ENCODE measurements around the gene UBXN11.

The UBXN11 gene

DNA sequence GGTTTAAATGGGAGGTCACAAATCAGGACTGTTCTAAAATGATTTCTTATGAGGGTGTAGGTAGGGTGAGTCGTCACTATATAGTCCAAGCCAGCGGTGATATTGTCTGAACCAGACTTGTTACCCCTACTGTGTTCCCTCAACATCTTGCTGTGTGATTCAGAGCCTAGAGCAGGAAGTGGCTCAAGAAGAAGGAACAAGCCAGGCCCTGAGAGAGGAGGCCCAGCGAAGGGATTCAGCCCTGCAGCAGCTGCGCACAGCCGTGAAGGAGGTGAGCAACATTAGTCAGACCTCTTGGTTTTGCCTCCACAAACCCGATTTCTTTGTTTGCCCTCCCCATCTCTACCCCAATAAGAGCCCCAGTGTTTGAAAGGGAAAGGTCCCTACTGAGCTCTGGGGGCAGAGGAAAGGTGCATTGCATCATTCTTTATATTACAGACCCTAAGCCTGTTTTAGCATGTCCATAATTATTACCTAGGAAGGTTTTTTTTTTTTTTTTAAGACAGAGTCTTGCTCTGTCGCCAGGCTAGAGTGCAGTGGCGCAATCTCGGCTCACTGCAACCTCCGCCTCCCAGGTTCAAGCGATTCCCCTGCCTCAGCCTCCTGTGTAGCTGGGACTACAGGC is 31.5 kb downstream of the UBXN11 start:
- Histone ChIP-seq H3K4me3 (ENCODE audit: low read depth, low read length, poor library complexity, severe bottlenecking) (no peak overlapping the region), H3K9me2 (ENCODE audit: low read depth, low read length) (no peaks in the 10 kb centered on the region), H4K20me1 (ENCODE audit: insufficient read depth, low read length) (no peaks in the 10 kb centered on the region), H2AFZ (ENCODE audit: low read length) (no peak overlapping the region), H3K4me1 (ENCODE audit: insufficient read depth, low read length, severe bottlenecking) (peaks cover 11% of the 10 kb centered on the region), H3K27me3 (ENCODE audit: insufficient read depth, low read length) (no peaks in the 10 kb centered on the region), H3K9ac (ENCODE audit: low read length) (no peak overlapping the region), H3K79me2 (ENCODE audit: insufficient read depth, low read length) (no peaks in the 10 kb centered on the region), H3K36me3 (ENCODE audit: insufficient read depth, low read length) (peaks cover 68% of the 10 kb centered on the region), H3F3A (ENCODE audit: insufficient read depth, low read length) (0 out of 2 replicates have a peak, but pooled peaks cover 7% of the 10 kb centered on the region), H3K4me2 (ENCODE audit: low read length) (no peak overlapping the region), H3K27ac (ENCODE audit: low read depth, low read length, poor library complexity, severe bottlenecking) (peak overlapping the region; percentile 30), H3K9me3 (ENCODE audit: low read length) (no peaks in the 10 kb centered on the region)
- TF ChIP-seq, protein P1, sequence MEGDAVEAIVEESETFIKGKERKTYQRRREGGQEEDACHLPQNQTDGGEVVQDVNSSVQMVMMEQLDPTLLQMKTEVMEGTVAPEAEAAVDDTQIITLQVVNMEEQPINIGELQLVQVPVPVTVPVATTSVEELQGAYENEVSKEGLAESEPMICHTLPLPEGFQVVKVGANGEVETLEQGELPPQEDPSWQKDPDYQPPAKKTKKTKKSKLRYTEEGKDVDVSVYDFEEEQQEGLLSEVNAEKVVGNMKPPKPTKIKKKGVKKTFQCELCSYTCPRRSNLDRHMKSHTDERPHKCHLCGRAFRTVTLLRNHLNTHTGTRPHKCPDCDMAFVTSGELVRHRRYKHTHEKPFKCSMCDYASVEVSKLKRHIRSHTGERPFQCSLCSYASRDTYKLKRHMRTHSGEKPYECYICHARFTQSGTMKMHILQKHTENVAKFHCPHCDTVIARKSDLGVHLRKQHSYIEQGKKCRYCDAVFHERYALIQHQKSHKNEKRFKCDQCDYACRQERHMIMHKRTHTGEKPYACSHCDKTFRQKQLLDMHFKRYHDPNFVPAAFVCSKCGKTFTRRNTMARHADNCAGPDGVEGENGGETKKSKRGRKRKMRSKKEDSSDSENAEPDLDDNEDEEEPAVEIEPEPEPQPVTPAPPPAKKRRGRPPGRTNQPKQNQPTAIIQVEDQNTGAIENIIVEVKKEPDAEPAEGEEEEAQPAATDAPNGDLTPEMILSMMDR (IDR thresholded peaks at IDR 0.05; ENCODE audit: low read length): no peak
- TF ChIP-seq EZH2 (IDR thresholded peaks at IDR 0.05; ENCODE audit: borderline replicate concordance, low read length): no peak

- H3K4me1 ChIP-seq (ENCODE audit: insufficient read depth, low read length, severe bottlenecking): no peaks in the 10 kb centered on the region
- no peak overlapping the region for H3K27ac ChIP-seq (ENCODE audit: low read depth, low read length, poor library complexity, severe bottlenecking)
- H3K27me3 ChIP-seq (ENCODE audit: insufficient read depth, low read length): no peaks in the 10 kb centered on the region
- H3F3A ChIP-seq (ENCODE audit: insufficient read depth, low read length): 0 out of 2 replicates have a peak, but pooled peaks cover 1% of the 10 kb centered on the region
- no peak for TF ChIP-seq EZH2 (IDR thresholded peaks at IDR 0.05; ENCODE audit: borderline replicate concordance, low read length)
- TF ChIP-seq, protein P1 (IDR thresholded peaks at IDR 0.05; ENCODE audit: low read length): no peak
- H3K79me2 ChIP-seq (ENCODE audit: insufficient read depth, low read length): no peaks in the 10 kb centered on the region
- H3K4me2 ChIP-seq (ENCODE audit: low read length): no peak overlapping the region
- no peak overlapping the region for H3K9ac ChIP-seq (ENCODE audit: low read length)
- no peak overlapping the region for H2AFZ ChIP-seq (ENCODE audit: low read length)
- H3K9me3 ChIP-seq (ENCODE audit: low read length): peaks cover 6% of the 10 kb centered on the region; the same call in 1 of the 2 replicates
- H3K9me2 ChIP-seq (ENCODE audit: low read depth, low read length): no peaks in the 10 kb centered on the region
- no peak overlapping the region for H3K4me3 ChIP-seq (ENCODE audit: low read depth, low read length, poor library complexity, severe bottlenecking)
- no peaks in the 10 kb centered on the region for H4K20me1 ChIP-seq (ENCODE audit: insufficient read depth, low read length)
- H3K36me3 ChIP-seq (ENCODE audit: insufficient read depth, low read length): peaks cover 84% of the 10 kb centered on the region
These were observed 37.3 kb downstream of the UBXN11 start for GRCh38 chr1:26269198-26269550.

DNA sequence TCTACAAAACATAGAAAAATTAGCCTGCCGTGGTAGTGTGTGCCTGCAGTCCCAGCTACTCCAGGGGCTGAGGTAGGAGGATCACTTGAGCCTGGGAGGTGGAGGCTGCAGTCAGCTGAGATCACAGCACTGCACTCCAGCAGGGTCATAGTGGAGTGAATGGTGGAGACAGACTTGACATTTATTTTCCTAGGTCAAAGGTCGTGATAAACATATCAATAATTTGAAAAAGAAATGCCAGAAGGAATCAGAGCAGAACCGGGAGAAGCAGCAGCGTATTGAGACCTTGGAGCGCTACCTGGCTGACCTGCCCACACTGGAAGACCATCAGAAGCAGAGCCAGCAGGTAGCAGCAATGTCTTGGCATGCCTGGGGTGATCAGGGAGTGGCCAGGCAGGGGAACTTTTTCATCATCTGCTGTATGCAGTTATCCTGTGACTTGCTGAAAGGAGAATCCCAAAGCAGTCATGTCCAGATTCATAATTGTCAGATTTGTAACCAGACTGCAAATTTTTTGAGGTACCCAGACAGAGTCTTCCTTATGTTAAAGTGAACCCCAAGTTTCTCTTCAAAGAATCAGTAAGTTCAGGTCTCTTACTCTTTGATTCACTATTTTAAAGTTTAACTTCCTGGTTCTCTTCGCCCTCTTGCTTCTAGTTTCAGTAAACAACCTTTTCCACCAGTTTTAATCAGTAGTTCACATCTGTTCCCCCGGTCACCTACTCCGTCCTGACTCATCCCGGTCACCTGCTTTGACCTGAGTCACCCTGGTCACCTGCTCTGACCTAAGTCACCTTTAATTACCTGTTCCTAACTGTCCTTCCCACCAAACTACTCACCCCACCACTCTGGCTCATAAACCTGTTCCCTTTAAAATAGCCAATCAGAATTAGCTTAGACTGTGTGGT is 37.9 kb downstream of the UBXN11 start:
- TF ChIP-seq, protein P1 (IDR thresholded peaks at IDR 0.05; ENCODE audit: low read length): no peak
- no peak for TF ChIP-seq EZH2 (IDR thresholded peaks at IDR 0.05; ENCODE audit: borderline replicate concordance, low read length)
- no peak overlapping the region for H3K9ac ChIP-seq (ENCODE audit: low read length)

More for the DNA sequence above, 37.9 kb downstream of the UBXN11 start:
- no peak overlapping the region for H3K27ac ChIP-seq (ENCODE audit: low read depth, low read length, poor library complexity, severe bottlenecking)
- no peak overlapping the region for H3K4me2 ChIP-seq (ENCODE audit: low read length)
- no peak overlapping the region for H2AFZ ChIP-seq (ENCODE audit: low read length)
- H3K4me1 ChIP-seq (ENCODE audit: insufficient read depth, low read length, severe bottlenecking): no peaks in the 10 kb centered on the region
- peaks cover 90% of the 10 kb centered on the region for H3K36me3 ChIP-seq (ENCODE audit: insufficient read depth, low read length)
- H3K9me3 ChIP-seq (ENCODE audit: low read length): peaks cover 6% of the 10 kb centered on the region; the same call in 1 of the 2 replicates
- H3K27me3 ChIP-seq (ENCODE audit: insufficient read depth, low read length): no peaks in the 10 kb centered on the region
- no peaks in the 10 kb centered on the region for H4K20me1 ChIP-seq (ENCODE audit: insufficient read depth, low read length)
- no peak overlapping the region for H3K4me3 ChIP-seq (ENCODE audit: low read depth, low read length, poor library complexity, severe bottlenecking)
- no peaks in the 10 kb centered on the region for H3F3A ChIP-seq (ENCODE audit: insufficient read depth, low read length)
- H3K9me2 ChIP-seq (ENCODE audit: low read depth, low read length): no peaks in the 10 kb centered on the region
- no peaks in the 10 kb centered on the region for H3K79me2 ChIP-seq (ENCODE audit: insufficient read depth, low read length)
